GM10248 (cell line): ENCODE measurements around the gene LENG8.

Experiments used
- CTCF ChIA-PET: fragments of 300-600 bp; sonication (Branson Sonifier 250); formaldehyde crosslinking; extraction: SDS; loops from one replicate; lab custom pipeline; 2021; ENCODE audit warnings: antibody characterized with exemption; lab: Yijun Ruan, JAX
- POLR2A ChIA-PET: fragments of 350-650 bp; sonication (Branson Sonifier 250); formaldehyde crosslinking; extraction: SDS; loops from one replicate; lab custom pipeline; 2020; ENCODE audit warnings: antibody characterized with exemption; lab: Yijun Ruan, JAX
- DNase-seq: peaks from one replicate; pipeline ENCODE4 v3.0.0; 2012; ENCODE audit errors: extremely low spot score
- CTCF ChIP-seq: IDR thresholded peaks from 2 replicates; pipeline ENCODE4 v1.5.1; 2012; ENCODE audit warnings: mild to moderate bottlenecking, low read depth; ENCODE audit errors: extremely low read depth, missing control alignments, control extremely low read depth

The LENG8 gene

GRCh38 chr19:54411033-54411432 lies 38.0 kb upstream of the LENG8 start:
- CTCF ChIA-PET: no interaction called here

DNA sequence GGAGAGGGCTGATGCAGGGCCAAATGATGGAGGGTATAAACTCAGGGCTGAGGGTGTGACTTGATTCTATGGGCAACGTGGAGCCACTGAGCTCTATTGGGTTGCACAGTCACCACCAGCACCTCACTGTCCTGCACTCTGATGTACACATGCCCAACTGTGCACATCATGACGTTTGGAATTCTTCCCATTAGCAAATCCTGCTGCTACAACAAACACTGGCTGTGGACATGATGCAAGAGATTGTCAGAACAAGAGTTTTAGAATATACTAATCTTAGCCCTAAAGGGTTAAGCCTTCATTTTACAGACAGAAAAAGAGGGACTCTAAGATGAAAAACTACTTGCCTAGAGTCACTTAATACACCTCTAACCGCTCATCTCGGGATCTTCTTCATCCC lies 36.1 kb upstream of the LENG8 start:
- TF ChIP-seq CTCF: no peak
- ChIA-PET POLR2A (no interaction called here), CTCF (no interaction called here)
- DNase-seq: no peak

More at GRCh38 chr19:54411033-54411432, 38.0 kb upstream of the LENG8 start:
- POLR2A ChIA-PET: no interaction called here
- TF ChIP-seq CTCF: no peak
- DNase-seq: no peak

DNA sequence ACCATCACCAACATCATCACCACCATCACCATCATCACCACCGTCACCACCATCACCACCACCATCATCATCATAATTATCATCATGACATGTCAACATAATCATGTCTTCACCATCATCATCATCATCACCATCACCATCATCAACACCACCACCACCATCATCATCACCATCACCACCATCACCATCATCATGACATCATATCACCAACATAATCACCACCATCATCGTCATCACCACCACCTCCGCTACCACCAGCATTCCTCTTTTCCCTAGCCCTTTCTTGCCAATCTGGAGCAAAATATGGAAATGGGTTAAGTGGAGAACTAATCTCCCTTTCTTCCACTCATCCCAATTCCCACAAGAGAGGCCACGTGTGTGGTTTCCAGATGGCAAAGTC lies 34.8 kb upstream of the LENG8 start:
- POLR2A ChIA-PET: no interaction called here
- DNase-seq: no peak
- no peak for TF ChIP-seq CTCF
- CTCF ChIA-PET: no interaction called here

- TF ChIP-seq CTCF: no peak
- POLR2A ChIA-PET: no interaction called here
- CTCF ChIA-PET: interaction anchor here (1.7 kb wide), 1 partner anchor 24 kb away, joined by 7 read pairs; no protein-coding TSS in a partner anchor
- peak; percentile 68 for DNase-seq
These were observed 33.6 kb upstream of the LENG8 start, which contains the start of gene TTYH1 for GRCh38 chr19:54415208-54415900. TSS of gene TTYH1 (plus strand) at chr19:54415464. CDS start at chr19:54415553, 89 bp downstream.

DNA sequence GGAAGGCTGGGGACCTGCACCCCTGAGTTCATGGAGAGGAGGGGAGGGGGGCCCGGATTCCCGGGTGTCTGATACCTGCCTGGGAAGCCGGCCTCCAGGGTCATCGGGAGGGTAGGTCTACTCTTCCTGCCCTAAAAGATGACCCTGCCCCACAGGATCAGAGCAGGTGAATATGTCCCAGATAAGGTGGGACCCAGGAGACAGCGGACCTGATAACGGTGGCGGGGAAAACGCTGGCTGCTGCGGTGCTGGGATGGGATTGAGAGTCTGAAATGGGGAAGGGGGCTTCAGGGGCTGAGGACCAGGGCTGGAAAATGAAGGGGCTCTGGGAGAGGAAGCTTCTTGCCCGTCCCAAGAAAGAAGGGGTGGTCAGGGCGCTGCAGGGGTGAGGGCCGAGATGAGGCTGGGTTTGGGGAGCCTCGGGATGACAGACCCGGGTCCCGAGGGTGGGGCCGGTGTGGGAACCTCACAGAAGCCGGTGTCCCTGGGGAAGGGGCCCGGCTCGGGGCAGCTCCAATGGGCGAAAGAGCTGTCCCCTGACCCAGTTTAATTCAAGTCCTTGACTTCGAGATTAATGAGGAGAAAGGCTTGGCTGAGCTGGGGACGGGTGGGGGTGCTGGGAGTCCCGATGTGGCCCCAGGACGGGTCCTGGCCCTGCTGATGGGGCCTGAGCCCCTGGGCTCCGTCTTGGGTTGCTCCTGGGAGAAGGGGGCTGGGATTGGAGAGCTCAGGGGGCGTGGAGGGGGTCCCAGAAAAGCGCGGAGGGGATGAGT lies 32.9 kb upstream of the LENG8 start:
- POLR2A ChIA-PET: interaction anchor here (0.5 kb wide), 1 partner anchor 1159 kb away, joined by 4 read pairs; no protein-coding TSS in a partner anchor

More for the DNA sequence above, 32.9 kb upstream of the LENG8 start:
- no peak for DNase-seq
- no peak for TF ChIP-seq CTCF
- CTCF ChIA-PET: interaction anchor here (1.7 kb wide), 1 partner anchor 25 kb away, joined by 7 read pairs; no protein-coding TSS in a partner anchor
